ENCODE data around the gene SLC39A8.

Gene SLC39A8

DNA sequence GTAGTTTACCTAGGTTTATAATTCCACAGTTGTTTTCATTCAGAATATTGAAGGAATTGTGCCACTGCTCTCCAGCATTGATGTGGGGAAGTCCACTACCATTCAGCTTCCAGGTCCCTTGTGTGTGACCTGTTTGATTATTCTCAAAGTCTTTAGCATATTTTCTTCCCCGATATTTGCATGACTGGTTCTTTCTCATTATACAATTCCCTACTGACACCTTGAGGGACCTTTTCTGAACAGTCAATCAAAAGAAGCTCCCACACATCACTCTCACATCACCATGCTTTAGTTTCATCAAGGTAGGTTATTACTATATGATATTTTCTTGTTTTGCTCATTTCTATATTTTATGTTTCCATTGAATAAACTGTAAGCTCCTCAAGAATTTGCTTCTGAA, 44.1 kb downstream of the SLC39A8 start:
- H3K4me1 ChIP-seq (ENCODE audit: control insufficient read depth in 1 of 2, insufficient read depth in 1 of 2, low read depth in 1 of 2, low read length in 1 of 2) = no peaks in the 10 kb centered on the region
- H3K27ac ChIP-seq = no peak overlapping the region
- H3K9me3 ChIP-seq = no peaks in the 10 kb centered on the region
- H3K27me3 ChIP-seq = no peaks in the 10 kb centered on the region
- no peak overlapping the region for H3K4me3 ChIP-seq (ENCODE audit: low read depth in 1 of 2, low read length in 1 of 2)
- no peaks in the 10 kb centered on the region for H3K36me3 ChIP-seq
- TF ChIP-seq, protein P1, sequence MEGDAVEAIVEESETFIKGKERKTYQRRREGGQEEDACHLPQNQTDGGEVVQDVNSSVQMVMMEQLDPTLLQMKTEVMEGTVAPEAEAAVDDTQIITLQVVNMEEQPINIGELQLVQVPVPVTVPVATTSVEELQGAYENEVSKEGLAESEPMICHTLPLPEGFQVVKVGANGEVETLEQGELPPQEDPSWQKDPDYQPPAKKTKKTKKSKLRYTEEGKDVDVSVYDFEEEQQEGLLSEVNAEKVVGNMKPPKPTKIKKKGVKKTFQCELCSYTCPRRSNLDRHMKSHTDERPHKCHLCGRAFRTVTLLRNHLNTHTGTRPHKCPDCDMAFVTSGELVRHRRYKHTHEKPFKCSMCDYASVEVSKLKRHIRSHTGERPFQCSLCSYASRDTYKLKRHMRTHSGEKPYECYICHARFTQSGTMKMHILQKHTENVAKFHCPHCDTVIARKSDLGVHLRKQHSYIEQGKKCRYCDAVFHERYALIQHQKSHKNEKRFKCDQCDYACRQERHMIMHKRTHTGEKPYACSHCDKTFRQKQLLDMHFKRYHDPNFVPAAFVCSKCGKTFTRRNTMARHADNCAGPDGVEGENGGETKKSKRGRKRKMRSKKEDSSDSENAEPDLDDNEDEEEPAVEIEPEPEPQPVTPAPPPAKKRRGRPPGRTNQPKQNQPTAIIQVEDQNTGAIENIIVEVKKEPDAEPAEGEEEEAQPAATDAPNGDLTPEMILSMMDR (IDR thresholded peaks at IDR 0.05) = no peak

DNA sequence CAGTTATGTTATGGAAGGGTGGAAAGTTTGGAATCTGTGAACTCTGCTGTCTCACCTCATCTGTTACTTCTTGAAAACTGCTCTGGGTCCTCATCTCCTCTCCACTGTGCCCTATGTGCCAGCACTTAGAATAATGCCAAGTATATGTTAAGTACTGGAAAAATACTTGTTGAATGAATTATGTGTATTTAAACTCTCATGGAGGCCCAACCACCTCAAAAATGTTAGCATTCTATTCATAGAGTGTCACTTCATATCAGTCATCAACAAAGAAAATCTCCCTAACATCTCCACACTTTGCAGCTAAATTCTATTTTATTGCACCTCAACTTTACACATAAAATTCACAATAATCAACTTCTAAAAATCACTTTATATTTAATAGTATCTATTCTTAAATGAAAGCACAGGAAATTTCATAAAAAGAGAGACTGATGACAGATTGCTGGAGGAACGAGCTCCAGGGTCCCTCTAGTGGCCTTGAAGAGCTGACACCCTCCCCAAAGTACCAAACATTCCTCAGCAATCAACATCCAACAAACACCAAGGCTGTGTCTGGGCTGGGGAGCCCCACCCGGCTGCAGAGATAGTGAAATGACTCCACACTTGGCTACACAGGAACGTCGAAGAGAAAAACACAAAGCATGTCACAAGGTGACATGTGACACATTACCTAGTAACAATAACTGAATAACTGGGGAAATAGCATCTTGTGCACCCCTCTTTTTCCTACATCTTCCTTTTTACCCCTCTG, 45.8 kb downstream of the SLC39A8 start:
- Histone ChIP-seq H3K4me1 (ENCODE audit: control insufficient read depth in 1 of 2, insufficient read depth in 1 of 2, low read depth in 1 of 2, low read length in 1 of 2) (no peaks in the 10 kb centered on the region), H3K36me3 (no peaks in the 10 kb centered on the region), H3K9me3 (no peaks in the 10 kb centered on the region), H3K4me3 (ENCODE audit: low read depth in 1 of 2, low read length in 1 of 2) (no peak overlapping the region), H3K27me3 (no peaks in the 10 kb centered on the region), H3K27ac (no peak overlapping the region)
- TF ChIP-seq, protein P1 (IDR thresholded peaks at IDR 0.05) = no peak

DNA sequence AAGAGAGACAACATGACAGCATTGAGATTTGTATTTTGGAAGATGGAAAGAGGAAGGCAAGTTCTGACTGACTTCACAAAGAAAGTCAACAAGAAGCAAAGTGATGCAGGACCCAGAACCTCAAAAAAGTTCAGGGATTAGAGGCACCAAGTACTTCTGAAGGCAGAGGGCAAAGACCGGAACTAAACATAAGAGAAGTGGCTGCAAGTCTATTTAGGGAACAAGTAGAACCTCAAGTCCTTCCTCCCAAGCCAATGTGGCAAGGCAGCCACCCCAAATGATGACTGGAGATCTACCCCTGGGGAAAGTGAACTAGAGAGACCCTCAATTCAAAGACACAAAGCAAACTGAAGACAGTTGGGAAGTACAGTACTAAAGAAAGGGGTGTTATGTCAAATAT, 46.6 kb downstream of the SLC39A8 start:
- Histone ChIP-seq H3K36me3 (no peaks in the 10 kb centered on the region), H3K4me1 (ENCODE audit: control insufficient read depth in 1 of 2, insufficient read depth in 1 of 2, low read depth in 1 of 2, low read length in 1 of 2) (no peaks in the 10 kb centered on the region), H3K4me3 (ENCODE audit: low read depth in 1 of 2, low read length in 1 of 2) (no peak overlapping the region), H3K27ac (no peak overlapping the region), H3K9me3 (no peaks in the 10 kb centered on the region), H3K27me3 (no peaks in the 10 kb centered on the region)
- TF ChIP-seq, protein P1 (IDR thresholded peaks at IDR 0.05) = no peak

DNA sequence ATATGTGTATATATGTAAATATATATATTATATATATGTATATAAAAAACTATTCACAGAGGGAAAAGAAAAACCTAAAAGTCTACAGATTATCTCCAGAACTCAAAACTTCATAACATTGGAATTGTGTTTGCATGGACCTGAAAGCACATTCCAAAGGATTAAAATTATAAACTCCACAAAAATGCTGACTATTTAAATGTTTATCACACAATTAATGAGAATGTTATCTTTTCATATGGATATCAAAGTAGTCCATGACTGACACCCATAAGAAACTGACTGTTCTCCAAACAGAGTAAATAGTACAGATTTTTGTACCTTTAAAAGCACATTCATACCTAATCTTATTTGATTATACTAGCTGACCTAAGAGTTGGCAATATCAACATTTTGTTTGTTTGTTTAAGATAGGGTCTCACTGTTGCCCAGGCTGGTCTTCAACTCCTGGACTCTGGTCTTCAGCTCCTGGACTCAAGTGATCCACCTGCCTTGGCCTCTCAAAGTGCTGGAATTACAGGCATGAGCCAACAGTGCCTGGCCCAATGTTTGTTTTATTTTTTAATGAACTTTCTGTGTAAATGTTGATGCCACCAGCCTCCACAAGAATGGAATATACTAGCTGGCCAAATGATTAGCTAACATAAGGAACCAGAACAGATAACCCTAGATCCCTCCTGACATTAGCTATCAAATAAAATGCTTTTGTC, 50.0 kb downstream of the SLC39A8 start:
- H3K27me3 ChIP-seq = no peaks in the 10 kb centered on the region
- no peak overlapping the region for H3K4me3 ChIP-seq (ENCODE audit: low read depth in 1 of 2, low read length in 1 of 2)
- no peaks in the 10 kb centered on the region for H3K9me3 ChIP-seq
- no peaks in the 10 kb centered on the region for H3K36me3 ChIP-seq
- H3K27ac ChIP-seq = no peak overlapping the region
- no peaks in the 10 kb centered on the region for H3K4me1 ChIP-seq (ENCODE audit: control insufficient read depth in 1 of 2, insufficient read depth in 1 of 2, low read depth in 1 of 2, low read length in 1 of 2)
- TF ChIP-seq, protein P1 (IDR thresholded peaks at IDR 0.05) = no peak

DNA sequence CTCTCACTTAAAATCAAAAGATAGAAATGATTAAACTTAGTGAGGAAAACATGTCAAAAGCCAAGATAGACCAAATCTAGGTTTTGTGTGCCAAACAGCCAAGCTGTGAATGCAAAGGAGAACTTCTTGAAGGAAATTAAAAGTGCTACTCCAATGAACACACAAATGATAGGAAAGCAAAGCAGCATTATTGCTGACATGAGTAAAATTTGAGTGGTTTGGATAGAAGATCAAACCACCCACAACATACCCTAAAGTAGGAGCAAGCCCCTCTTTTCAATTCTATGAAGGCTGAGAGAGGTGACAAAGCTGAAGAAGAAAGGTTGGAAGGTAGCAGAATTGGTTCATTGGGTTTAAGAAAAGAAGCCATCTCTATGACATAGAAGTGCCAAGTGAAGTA, 56.8 kb downstream of the SLC39A8 start:
- Histone ChIP-seq H3K4me1 (ENCODE audit: control insufficient read depth in 1 of 2, insufficient read depth in 1 of 2, low read depth in 1 of 2, low read length in 1 of 2) (no peaks in the 10 kb centered on the region), H3K9me3 (no peaks in the 10 kb centered on the region), H3K4me3 (ENCODE audit: low read depth in 1 of 2, low read length in 1 of 2) (no peak overlapping the region), H3K27ac (no peak overlapping the region), H3K27me3 (no peaks in the 10 kb centered on the region), H3K36me3 (no peaks in the 10 kb centered on the region)
- TF ChIP-seq, protein P1 (IDR thresholded peaks at IDR 0.05) = no peak

Data from neutrophil (primary cell).